Astrocyte of the cerebellum (primary cell): ENCODE results near the gene CNTNAP1.
A peak's percentile ranks its signal among the peaks of the same experiment; 100 is the strongest.
"Not testable (repeated sequence)": the region's sequence is repeated elsewhere in the genome, so short reads cannot be mapped to it uniquely, and the experiment has no call there.

ENCODE experiments used
- DNase-seq: peaks from one replicate; pipeline ENCODE4 v3.0.0-alpha.2; 2011; ENCODE audit warnings: low read depth
- H3K4me3 ChIP-seq: 2 replicates; pipeline ENCODE4 v1.5.1; 2011; ENCODE audit warnings: mild to moderate bottlenecking, low read depth, low read length, moderate library complexity
- in situ Hi-C: cut with HindIII; loops from 2 replicates; pipeline ENCODE4 v1.10.0; 2017; ENCODE audit warnings: low sequenced_read_pairs
- TF ChIP-seq, protein P1 (sequence below): IDR thresholded peaks from 2 replicates; pipeline ENCODE4 v1.5.1; 2012; ENCODE audit warnings: low read length, low read depth, moderate library complexity, mild to moderate bottlenecking; ENCODE audit errors: missing control alignments

The CNTNAP1 gene

DNA sequence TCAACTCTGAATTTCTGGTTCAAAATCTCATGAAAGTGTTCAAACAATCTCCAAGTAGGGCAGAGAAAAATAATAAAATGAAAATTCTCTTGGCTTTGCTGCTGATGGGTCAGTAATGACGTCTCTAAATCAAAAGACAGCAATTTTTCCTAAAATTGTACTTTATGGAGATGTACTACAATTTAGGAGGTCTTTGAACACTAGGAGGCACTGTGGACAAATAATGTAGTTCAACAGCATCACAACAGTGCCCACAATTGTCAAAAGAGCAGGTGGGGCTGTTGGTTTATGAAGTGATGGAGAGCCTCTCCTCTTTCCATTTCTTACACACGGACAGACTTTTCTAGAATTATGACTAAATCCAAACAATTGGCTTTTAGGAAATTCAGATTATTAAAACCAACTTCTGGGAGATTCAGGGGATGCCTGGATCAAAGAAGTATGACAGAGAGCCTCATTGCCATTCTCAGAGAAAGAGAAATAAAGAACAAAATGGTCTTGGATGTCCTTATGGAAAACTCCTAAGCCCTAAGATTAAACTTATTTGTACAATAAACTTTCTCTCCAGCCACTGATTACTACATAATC lies 38.8 kb downstream of the CNTNAP1 start:
- no peak overlapping the region for H3K4me3 ChIP-seq
- DNase-seq: peak; percentile 66
- in situ Hi-C loops: no loop called here
- TF ChIP-seq, protein P1, sequence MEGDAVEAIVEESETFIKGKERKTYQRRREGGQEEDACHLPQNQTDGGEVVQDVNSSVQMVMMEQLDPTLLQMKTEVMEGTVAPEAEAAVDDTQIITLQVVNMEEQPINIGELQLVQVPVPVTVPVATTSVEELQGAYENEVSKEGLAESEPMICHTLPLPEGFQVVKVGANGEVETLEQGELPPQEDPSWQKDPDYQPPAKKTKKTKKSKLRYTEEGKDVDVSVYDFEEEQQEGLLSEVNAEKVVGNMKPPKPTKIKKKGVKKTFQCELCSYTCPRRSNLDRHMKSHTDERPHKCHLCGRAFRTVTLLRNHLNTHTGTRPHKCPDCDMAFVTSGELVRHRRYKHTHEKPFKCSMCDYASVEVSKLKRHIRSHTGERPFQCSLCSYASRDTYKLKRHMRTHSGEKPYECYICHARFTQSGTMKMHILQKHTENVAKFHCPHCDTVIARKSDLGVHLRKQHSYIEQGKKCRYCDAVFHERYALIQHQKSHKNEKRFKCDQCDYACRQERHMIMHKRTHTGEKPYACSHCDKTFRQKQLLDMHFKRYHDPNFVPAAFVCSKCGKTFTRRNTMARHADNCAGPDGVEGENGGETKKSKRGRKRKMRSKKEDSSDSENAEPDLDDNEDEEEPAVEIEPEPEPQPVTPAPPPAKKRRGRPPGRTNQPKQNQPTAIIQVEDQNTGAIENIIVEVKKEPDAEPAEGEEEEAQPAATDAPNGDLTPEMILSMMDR: peak; percentile 58

DNA sequence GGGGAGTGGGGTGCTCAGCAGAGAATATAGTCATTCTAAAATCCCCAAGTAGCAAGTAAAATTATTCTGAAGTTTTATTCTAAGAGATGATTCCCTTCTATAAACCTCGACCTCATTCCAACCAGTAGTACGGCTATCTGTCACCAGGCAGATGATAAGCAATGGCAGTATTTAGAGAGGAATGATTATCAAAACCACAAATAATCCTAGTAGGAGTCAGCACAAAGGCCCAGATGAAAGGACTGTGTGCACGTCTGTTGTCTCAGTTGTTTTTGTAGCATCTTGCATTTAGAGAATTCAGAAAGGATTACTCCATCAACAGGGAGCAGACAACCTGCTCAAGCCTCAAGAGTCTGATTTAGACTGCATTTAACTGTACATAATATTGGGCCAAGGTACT lies 41.3 kb downstream of the CNTNAP1 start:
- H3K4me3 ChIP-seq: no peak overlapping the region
- DNase-seq: no peak
- in situ Hi-C loops: no loop called here
- TF ChIP-seq, protein P1: no peak

DNA sequence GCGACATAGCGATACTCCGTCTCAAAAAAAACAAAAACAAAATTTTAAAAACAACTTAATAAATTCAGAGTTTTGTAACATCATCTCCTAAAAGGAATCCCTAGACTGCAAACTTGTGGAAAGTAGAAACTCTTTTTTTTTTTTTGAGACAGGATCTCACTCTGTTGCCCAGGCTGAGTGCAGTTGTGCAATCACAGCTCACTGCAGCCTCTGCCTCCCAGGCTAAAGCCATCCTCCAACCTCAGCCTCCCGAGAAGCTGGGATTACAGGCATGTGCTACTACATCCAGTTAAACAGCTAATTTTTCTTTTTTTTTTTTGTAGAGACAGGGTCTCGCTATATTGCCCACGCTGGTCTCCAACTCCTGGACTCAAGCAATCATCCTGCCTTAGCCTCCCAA lies 42.8 kb downstream of the CNTNAP1 start:
- no peak for DNase-seq
- no peak overlapping the region for H3K4me3 ChIP-seq
- TF ChIP-seq, protein P1: no peak
- in situ Hi-C loops: no loop called here

DNA sequence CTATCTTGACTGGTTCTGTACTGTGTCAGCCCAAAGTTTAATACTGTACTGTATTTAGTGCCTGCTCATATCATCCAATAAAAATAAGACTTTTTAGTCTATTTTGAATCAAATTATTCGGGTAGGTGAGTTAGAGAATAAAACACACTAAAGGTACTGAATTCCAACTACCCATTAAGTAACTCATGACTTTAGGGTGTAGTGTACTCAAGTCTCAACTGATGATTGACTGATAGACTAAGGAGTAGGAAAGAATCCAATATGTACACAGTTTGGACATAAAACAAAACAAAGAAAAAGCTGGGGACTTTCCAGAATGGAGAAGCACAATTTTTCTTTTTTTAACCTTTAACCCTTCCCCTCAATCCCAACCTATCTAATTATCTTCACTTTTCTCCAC lies 58.4 kb downstream of the CNTNAP1 start:
- in situ Hi-C loops: no loop called here
- H3K4me3 ChIP-seq: no peak overlapping the region
- TF ChIP-seq, protein P1: no peak
- DNase-seq: no peak

DNA sequence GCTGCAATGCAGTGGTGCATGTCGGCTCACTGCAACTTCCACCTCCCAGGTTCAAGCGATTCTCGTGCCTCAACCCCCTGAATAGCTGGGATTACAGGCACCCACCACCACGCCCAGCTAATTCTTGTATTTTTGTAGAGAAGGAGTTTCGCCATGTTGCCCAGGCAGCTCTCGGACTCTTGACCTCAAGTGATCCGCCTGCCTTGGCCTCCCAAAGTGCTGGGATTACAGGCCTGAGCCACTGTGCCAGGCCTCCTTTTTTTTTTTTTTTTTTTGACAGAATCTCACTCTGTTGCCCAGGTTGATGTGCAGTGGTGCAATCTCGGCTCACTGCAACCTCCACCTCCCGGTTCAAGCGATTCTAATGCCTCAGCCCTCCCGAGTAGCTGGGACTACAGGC lies 60.6 kb downstream of the CNTNAP1 start:
- H3K4me3 ChIP-seq, in situ Hi-C loops, DNase-seq: not testable (repeated sequence)

DNA sequence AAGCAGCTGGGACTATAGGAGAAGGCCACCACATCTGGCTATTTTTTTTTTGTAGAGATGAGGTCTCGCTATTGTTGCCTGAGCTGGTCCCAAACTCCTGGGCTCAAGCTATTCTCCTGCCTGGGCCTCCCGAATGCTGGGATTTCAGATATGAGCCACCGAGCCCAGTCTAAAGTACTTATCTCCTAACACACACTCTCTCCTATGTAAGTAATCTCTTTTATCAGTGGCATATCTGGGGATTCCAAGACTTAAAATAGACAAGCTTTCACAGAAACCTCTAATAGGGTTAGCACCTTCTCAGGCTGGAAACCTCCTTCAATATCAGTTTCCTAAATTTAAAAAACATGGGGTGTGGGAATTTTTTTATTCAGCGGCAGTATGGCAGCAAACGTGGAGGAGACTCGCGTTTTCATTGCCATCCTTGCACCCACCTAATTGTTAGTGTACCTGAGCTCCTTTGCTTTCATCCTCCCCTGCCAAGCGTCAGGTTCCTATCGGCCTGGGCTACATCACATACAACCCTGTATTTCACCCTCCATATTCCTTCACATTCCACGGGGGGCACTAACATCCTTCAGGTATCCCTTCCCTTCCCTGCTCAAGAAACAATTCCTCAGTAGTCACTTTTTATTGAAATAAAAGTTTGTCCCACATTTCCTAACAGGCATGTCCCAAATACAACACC lies 61.4 kb downstream of the CNTNAP1 start:
- in situ Hi-C loops: no loop called here
- no peak for DNase-seq
- H3K4me3 ChIP-seq: peak overlapping the region; percentile 85
- TF ChIP-seq, protein P1: peak; percentile 45

DNA sequence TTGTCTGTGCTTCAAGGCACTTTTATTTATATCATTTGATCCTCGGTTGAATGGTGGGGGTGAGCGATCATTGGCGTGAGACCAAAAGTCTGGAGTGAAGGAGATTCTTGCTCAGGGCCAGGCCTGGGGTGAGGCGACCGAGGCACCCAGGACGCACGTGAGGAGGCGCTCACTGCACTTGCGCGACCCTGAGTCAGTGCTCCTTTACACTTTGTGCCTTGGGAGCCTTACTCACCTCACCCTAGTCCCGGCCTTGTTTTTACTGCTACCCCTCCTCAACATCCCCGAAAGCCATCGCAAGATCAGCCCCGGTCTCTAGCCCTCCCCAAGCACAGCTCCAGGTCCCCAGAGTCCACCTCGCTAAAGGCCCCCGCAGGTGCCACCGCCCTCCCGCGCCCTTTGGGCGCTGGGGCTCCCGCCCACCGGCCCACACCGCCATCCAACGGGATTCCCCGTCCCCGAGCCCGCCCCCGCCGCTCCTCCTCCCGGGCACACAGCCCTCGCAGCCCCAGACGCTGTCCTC lies 62.0 kb downstream of the CNTNAP1 start:
- no peak for DNase-seq

More for the DNA sequence above, 62.0 kb downstream of the CNTNAP1 start:
- TF ChIP-seq, protein P1: no peak
- in situ Hi-C loops: no loop called here
- peak overlapping the region; percentile 85 for H3K4me3 ChIP-seq
